PFSK-1 (cell line): ENCODE measurements around the gene EMX1.

ENCODE experiments used
- FOXP2 ChIP-seq: optimal IDR thresholded peaks from 2 replicates; pipeline ENCODE3; 2011; ENCODE audit warnings: borderline replicate concordance, control low read depth, inconsistent platforms; ENCODE audit not compliant: insufficient read depth; ENCODE audit errors: extremely low read length, extremely low read depth
- POLR2AphosphoS5 ChIP-seq: IDR thresholded peaks from 2 replicates; pipeline ENCODE4 v1.6.1; 2012; ENCODE audit warnings: low read depth, mild to moderate bottlenecking, control low read depth, low read length, moderate library complexity
- SIN3A ChIP-seq: IDR thresholded peaks from 2 replicates; pipeline ENCODE4 v1.6.1; 2012; ENCODE audit warnings: mild to moderate bottlenecking, low read length, moderate library complexity, borderline replicate concordance; ENCODE audit not compliant: insufficient read depth
- TAF1 ChIP-seq: IDR thresholded peaks from 2 replicates; pipeline ENCODE4 v1.6.1; 2012; ENCODE audit warnings: low read length, control low read depth, borderline replicate concordance; ENCODE audit not compliant: insufficient read depth

- TF ChIP-seq SIN3A = no peak
- TF ChIP-seq TAF1 = no peak
- no peak for TF ChIP-seq FOXP2
- TF ChIP-seq POLR2AphosphoS5 = no peak
Observed at GRCh38 chr2:72942293-72942692, 25.0 kb downstream of the EMX1 start.
